Spleen (tissue), 13 donors: ENCODE data around the gene MVB12A. TPM values are rescaled to one million over a fixed set of nuclear protein-coding genes. Genes with fewer than 3 reads are reported as not detected.

ENCODE experiments used
- DNase-seq: peaks from one replicate; pipeline ENCODE4 v3.0.0-alpha.2; 2020
- H3K27ac ChIP-seq, 8 donors: fragments of 200-600 bp; sonication (generic) in 7 of 8; 1 replicate in 4 of 8; 2 replicates in 4 of 8; pipeline versions ENCODE4 v1.5.0 to v1.8.0; 2016 to 2021; ENCODE audit warnings: inconsistent platforms in 4 of 8, mild to moderate bottlenecking in 4 of 8, moderate library complexity in 1 of 8
- H3K27me3 ChIP-seq, 7 donors: fragments of 200-600 bp; sonication (generic) in 6 of 7; replicated peaks in 1 of 7; 1 replicate in 4 of 7; 2 replicates in 3 of 7; pipeline versions ENCODE4 v1.5.0 to v1.8.0; 2016 to 2021; ENCODE audit warnings: inconsistent platforms in 3 of 7, mild to moderate bottlenecking in 1 of 7
- H3K36me3 ChIP-seq, 6 donors: fragments of 200-600 bp; sonication (generic) in 5 of 6; 1 replicate in 4 of 6; 2 replicates in 2 of 6; pipeline versions ENCODE4 v1.5.0 to v1.8.0; 2016 to 2021; ENCODE audit warnings: inconsistent platforms in 2 of 6
- H3K4me1 ChIP-seq, 6 donors: fragments of 200-600 bp; sonication (generic) in 5 of 6; 1 replicate in 3 of 6; 2 replicates in 3 of 6; pipeline versions ENCODE4 v1.5.0 to v1.8.0; 2016 to 2021; ENCODE audit warnings: inconsistent platforms in 3 of 6
- H3K4me3 ChIP-seq, 8 donors: fragments of 200-600 bp; sonication (generic) in 7 of 8; 1 replicate in 4 of 8; 2 replicates in 4 of 8; pipeline versions ENCODE4 v1.5.0 to v1.8.0; 2016 to 2021; ENCODE audit warnings: inconsistent platforms in 4 of 8, mild to moderate bottlenecking in 4 of 8, moderate library complexity in 2 of 8
- H3K9me3 ChIP-seq, 8 donors: fragments of 200-600 bp; sonication (generic) in 7 of 8; 1 replicate in 4 of 8; 2 replicates in 4 of 8; pipeline versions ENCODE4 v1.5.0 to v1.8.0; 2016 to 2021; ENCODE audit warnings: inconsistent platforms in 4 of 8
- CTCF ChIP-seq, 11 experiments: fragments of 200-600 bp in 7 of 11; fragments of 450-650 bp in 4 of 11; sonication (generic) in 4 of 11; IDR thresholded peaks in 8 of 11; conservative IDR thresholded peaks in 3 of 11; 1 replicate in 7 of 11; 2 replicates in 4 of 11; pipeline versions ENCODE4 v1.4.0 to v1.8.0; 2016 to 2021; ENCODE audit warnings: antibody characterized with exemption in 11 of 11, inconsistent platforms in 4 of 11, mild to moderate bottlenecking in 1 of 11
- POLR2A ChIP-seq, 3 donors: fragments of 450-650 bp; IDR thresholded peaks; one replicate each; pipeline ENCODE4 v1.5.1; 2017; ENCODE audit warnings: antibody characterized with exemption in 3 of 3, mild to moderate bottlenecking in 1 of 3
- POLR2AphosphoS5 ChIP-seq, 3 donors: sonication (generic); formaldehyde crosslinking; IDR thresholded peaks; one replicate each; pipeline ENCODE4 v1.5.1; 2017; ENCODE audit warnings: antibody characterized with exemption in 3 of 3
- WGBS, 5 donors: extraction: QIAGEN DNeasy Blood & Tissue Kit in 3 of 5; methylation state at CpG; one replicate each; pipeline versions ENCODE4 v1.1.5 to v1.1.7; 2013 to 2018; 5-methylcytosine and 5-hydroxymethylcytosine counted together
- intact Hi-C: fragments of 100-400 bp; cut with DNase I; formaldehyde crosslinking; loops from one replicate; pipeline ENCODE4 v1.15.0; 2023; ENCODE audit warnings: low total_unique reads
- long read RNA-seq, 2 donors: transcript quantifications; one replicate each; lab custom pipeline, GENCODE V29; 2026
- polyA plus RNA-seq, 3 donors: library from polyadenylated mRNA; stranded (reverse); fragments of 200-250 nt; gene quantifications; one replicate each; pipeline ENCODE4 v1.2.1, GENCODE V29; 2013
- total RNA-seq, 7 donors: library from RNA; depleted of rRNA in 3 of 7; stranded (reverse); fragments of >200 nt in 3 of 7; fragmentation: NEBNext Ultra II Directional in 4 of 7; extraction: Animal tissue kit (Norgen Biotek cat#: 25700) in 4 of 7; gene quantifications; one replicate each; pipeline versions ENCODE4 v1.1.0 to v1.2.1, GENCODE V29; 2016 to 2021
- donor health status: healthy with polysubstance abuse.
- donor health status: DM: no; HTN: no; CAD: no; lungs with moderate emphysema.
- donor health status: DM: no; HTN: no; CAD: no.
- donor health status: Bipolar disorder and iron deficiency.
- donor health status: healthy.
- donor health status: DM: no; HTN: no; CAD: no.
- donor health status: DM: yes; HTN: yes; CAD: no.

MVB12A gene
- total RNA-seq (10 to 100 TPM; 31.7 to 45.2 (median 37.8) TPM), polyA plus RNA-seq (10 to 100 TPM; 42.0 to 62.0 (median 42.1) TPM)
- long read RNA-seq, donor 1, transcript MVB12A-201 (9 exons, 2,223 nt) = major isoform, 15 of 17 reads
- long read RNA-seq, donor 1, partial matches to known transcripts = 0 of 17 reads
- long read RNA-seq, donor 1, other reads (novel, unspliced or antisense) = 0 of 17 reads
- long read RNA-seq, donor 2, transcript MVB12A-201 (9 exons, 2,223 nt) = major isoform, 17 of 21 reads
- long read RNA-seq, donor 2, partial matches to known transcripts = 0 of 21 reads
- long read RNA-seq, donor 2, other reads (novel, unspliced or antisense) = 0 of 21 reads

GRCh38 chr19:17419621-17420474 lies at the start of gene MVB12A:
MVB12A (plus strand) TSS chr19:17420047; CDS start chr19:17420136, 89 bp downstream.
- Histone ChIP-seq H3K27me3 (no peaks in the 10 kb centered on the region), H3K36me3 (peaks cover 0 to 38% (median 14%) of the 10 kb centered on the region in 6 donors), H3K27ac (peak within 1 kb of the TSS; percentile 76 to 91 (median 86)), H3K9me3 (no peaks in the 10 kb centered on the region), H3K4me1 (peaks cover 0 to 30% (median 14%) of the 10 kb centered on the region in 6 donors), H3K4me3 (peak within 1 kb of the TSS; percentile 81 to 91 (median 84))
- DNase-seq = peak; percentile 99
- WGBS, 5 donors = 0 to 1% (median 1%) methylated on average over 24 to 85 of the region's 85 CpGs
- intact Hi-C loops = no loop called here
- TF ChIP-seq CTCF (IDR thresholded peaks at IDR 0.05 in 8 of 11, conservative IDR thresholded peaks at IDR 0.05 in 3 of 11) (peak in 1 of 11 experiments; percentile 14), POLR2A (IDR thresholded peaks at IDR 0.05) (peak in 1 of 3 donors; percentile 18), POLR2AphosphoS5 (IDR thresholded peaks at IDR 0.05) (peak; percentile 95 to 96 (median 95))

GRCh38 chr19:17376935-17377600 lies 42.8 kb upstream of the MVB12A start, which contains the start of gene PLVAP:
PLVAP (minus strand) TSS chr19:17377342; CDS start chr19:17377288, 54 bp downstream.
- Histone ChIP-seq H3K4me1 (peaks cover 7 to 71% (median 29%) of the 10 kb centered on the region in 6 donors), H3K27ac (peak within 1 kb of the TSS in 6 of 8 donors; percentile 47 to 81 (median 72)), H3K4me3 (peak within 1 kb of the TSS; percentile 15 to 76 (median 49)), H3K36me3 (no peaks in the 10 kb centered on the region), H3K27me3 (peaks cover 0 to 34% (median 4%) of the 10 kb centered on the region in 7 donors), H3K9me3 (peaks cover 0 to 5% (median 0%) of the 10 kb centered on the region in 8 donors)
- DNase-seq = peak; percentile 87
- 31 to 44% (median 37%) methylated on average over 34 to 39 of the region's 39 CpGs for WGBS, 5 donors
- TF ChIP-seq POLR2AphosphoS5 (IDR thresholded peaks at IDR 0.05) = peak; percentile 89 to 96 (median 91)
- peak in 1 of 3 donors; percentile 80 for TF ChIP-seq POLR2A (IDR thresholded peaks at IDR 0.05)
- peak in 6 of 11 experiments; percentile 33 to 52 (median 40) for TF ChIP-seq CTCF (IDR thresholded peaks at IDR 0.05 in 8 of 11, conservative IDR thresholded peaks at IDR 0.05 in 3 of 11)
- intact Hi-C loops = no loop called here

- H3K4me3 ChIP-seq = no peak overlapping the region
- WGBS, 5 donors = 26 to 41% (median 33%) methylated on average over 10 to 13 of the region's 13 CpGs
- H3K27ac ChIP-seq = peak overlapping the region in 5 of 8 donors; percentile 42 to 81 (median 67)
- no peak for DNase-seq
- peaks cover 16 to 71% (median 38%) of the 10 kb centered on the region in 6 donors for H3K4me1 ChIP-seq
- H3K27me3 ChIP-seq = peaks cover 0 to 32% (median 4%) of the 10 kb centered on the region in 7 donors
- H3K36me3 ChIP-seq = no peaks in the 10 kb centered on the region
- intact Hi-C loops = no loop called here
- H3K9me3 ChIP-seq = peaks cover 0 to 5% (median 0%) of the 10 kb centered on the region in 8 donors
- no peak for TF ChIP-seq POLR2AphosphoS5 (IDR thresholded peaks at IDR 0.05)
- no peak for TF ChIP-seq CTCF (IDR thresholded peaks at IDR 0.05 in 8 of 11, conservative IDR thresholded peaks at IDR 0.05 in 3 of 11)
- TF ChIP-seq POLR2A (IDR thresholded peaks at IDR 0.05) = no peak
These were observed 41.6 kb upstream of the MVB12A start for GRCh38 chr19:17378271-17378670.
